ENCODE data around the gene CCDC87. TPM values are rescaled to one million over a fixed set of nuclear protein-coding genes. Genes with fewer than 3 reads are reported as not detected.

The CCDC87 gene
- total RNA-seq, 4 donors from 2014 or later: 0.11 to 0.42 (median 0.25) TPM

GRCh38 chr11:66600219-66600618 is 7.4 kb upstream of the CCDC87 start:
- intact Hi-C loops (cut with DNase I; ENCODE audit: low total_unique reads): no loop called here
- H3K4me3 ChIP-seq (ENCODE audit: low read depth, poor library complexity, severe bottlenecking): no peak overlapping the region
- TF ChIP-seq CTCF (IDR thresholded peaks at IDR 0.05): no peak
- no peak for TF ChIP-seq POLR2A (IDR thresholded peaks at IDR 0.05)
- DNase-seq (ENCODE audit: low spot score in 2 of 2): no peak
- WGBS, 2 donors: 84 to 92% methylated on average over 2 of the region's 2 CpGs

GRCh38 chr11:66598993-66599392 is 6.1 kb upstream of the CCDC87 start:
- no peak for DNase-seq (ENCODE audit: low spot score in 2 of 2)
- intact Hi-C loops (cut with DNase I; ENCODE audit: low total_unique reads): loop anchor here (10.0 kb wide), 1 partner anchor 76 kb away; the partner anchor contains the start of gene RBM4B
- WGBS, 2 donors: 87 to 98% methylated on average over 6 of the region's 6 CpGs
- no peak for TF ChIP-seq CTCF (IDR thresholded peaks at IDR 0.05)
- no peak for TF ChIP-seq POLR2A (IDR thresholded peaks at IDR 0.05)
- H3K4me3 ChIP-seq (ENCODE audit: low read depth, poor library complexity, severe bottlenecking): no peak overlapping the region

- intact Hi-C loops (cut with DNase I; ENCODE audit: low total_unique reads): loop anchor here (10.0 kb wide), 1 partner anchor 79 kb away; the partner anchor contains the start of gene RBM4B
- TF ChIP-seq POLR2A (IDR thresholded peaks at IDR 0.05) (no peak), CTCF (IDR thresholded peaks at IDR 0.05) (no peak)
- DNase-seq (ENCODE audit: low spot score in 2 of 2): no peak
- no peak overlapping the region for H3K4me3 ChIP-seq (ENCODE audit: low read depth, poor library complexity, severe bottlenecking)
- 68 to 78% methylated on average over 5 of the region's 5 CpGs for WGBS, 2 donors
Observed at GRCh38 chr11:66595245-66595904, 2.5 kb upstream of the CCDC87 start.

- 62 to 67% methylated on average over 7 of the region's 7 CpGs for WGBS, 2 donors
- intact Hi-C loops (cut with DNase I; ENCODE audit: low total_unique reads): loop anchor here (10.0 kb wide), 1 partner anchor 81 kb away; the partner anchor contains the start of gene RBM4B
- TF ChIP-seq CTCF (IDR thresholded peaks at IDR 0.05) (no peak), POLR2A (IDR thresholded peaks at IDR 0.05) (no peak)
Observed at GRCh38 chr11:66593650-66594049, 787 bp upstream of the CCDC87 start.

GRCh38 chr11:66593303-66593635 is 406 bp upstream of the CCDC87 start:
- 9 to 10% methylated on average over 12 of the region's 12 CpGs for WGBS, 2 donors
- peak overlapping the region; percentile 78 for H3K4me3 ChIP-seq (ENCODE audit: low read depth, poor library complexity, severe bottlenecking)
- no peak for TF ChIP-seq CTCF (IDR thresholded peaks at IDR 0.05)
- no peak for TF ChIP-seq POLR2A (IDR thresholded peaks at IDR 0.05)
- no peak for DNase-seq (ENCODE audit: low spot score in 2 of 2)
- intact Hi-C loops (cut with DNase I; ENCODE audit: low total_unique reads): loop anchor here (10.0 kb wide), 1 partner anchor 82 kb away; the partner anchor contains the start of gene RBM4B

More at GRCh38 chr11:66593650-66594049, 787 bp upstream of the CCDC87 start:
- peak overlapping the region; percentile 78 for H3K4me3 ChIP-seq (ENCODE audit: low read depth, poor library complexity, severe bottlenecking)
- DNase-seq (ENCODE audit: low spot score in 2 of 2): no peak

All from lower leg skin (tissue), 4 donors.